Stimulated activated CD8-positive, alpha-beta memory T cell treated with anti-CD3 and anti-CD28 coated beads, Interleukin-15, amount 100 ng/mL, for 4 hours (primary cell): ENCODE results near the gene TMPRSS13.

ENCODE experiments used
- DNase-seq, 2 donors: peaks; one replicate each; pipeline ENCODE4 v3.0.0-alpha.2; 2020; ENCODE audit warnings: low read depth in 2 of 2

The TMPRSS13 gene

DNA sequence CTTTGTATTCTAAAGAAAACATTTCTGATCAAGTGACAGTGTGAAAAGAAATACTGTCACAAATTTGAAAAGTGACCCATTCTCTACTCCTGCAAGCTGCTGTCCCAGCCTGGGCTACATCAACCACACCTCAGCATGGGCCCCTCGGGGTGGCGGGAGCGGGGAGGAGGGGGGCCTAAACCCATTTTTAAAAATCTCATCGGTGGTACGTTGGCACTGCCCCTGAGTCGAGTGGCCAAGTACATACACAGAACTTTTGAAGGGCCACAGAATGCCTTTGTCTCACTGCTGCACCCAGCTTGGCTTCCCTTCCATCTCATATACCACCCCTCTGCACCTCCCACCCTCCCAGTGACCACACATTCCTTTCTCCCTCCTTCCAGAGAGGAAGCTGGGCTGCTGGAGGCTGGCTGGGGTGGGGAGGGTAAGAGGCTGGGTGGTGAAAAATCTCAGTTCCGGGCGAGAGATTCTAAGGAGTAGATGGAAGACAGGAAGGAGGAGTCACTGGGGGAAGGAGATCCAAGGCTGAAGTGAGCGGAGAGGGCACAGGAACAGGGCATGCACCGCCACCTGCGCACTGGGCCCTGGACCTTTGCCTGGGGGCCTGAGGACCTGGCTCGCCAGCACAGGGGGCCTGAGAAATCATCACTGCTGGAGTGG is 73.9 kb downstream of the TMPRSS13 start:
- DNase-seq: no peak

GRCh38 chr11:117852309-117852708 is 76.9 kb downstream of the TMPRSS13 start:
- DNase-seq: no peak

- no peak for DNase-seq
These were observed 77.3 kb downstream of the TMPRSS13 start for GRCh38 chr11:117851852-117852251.

DNA sequence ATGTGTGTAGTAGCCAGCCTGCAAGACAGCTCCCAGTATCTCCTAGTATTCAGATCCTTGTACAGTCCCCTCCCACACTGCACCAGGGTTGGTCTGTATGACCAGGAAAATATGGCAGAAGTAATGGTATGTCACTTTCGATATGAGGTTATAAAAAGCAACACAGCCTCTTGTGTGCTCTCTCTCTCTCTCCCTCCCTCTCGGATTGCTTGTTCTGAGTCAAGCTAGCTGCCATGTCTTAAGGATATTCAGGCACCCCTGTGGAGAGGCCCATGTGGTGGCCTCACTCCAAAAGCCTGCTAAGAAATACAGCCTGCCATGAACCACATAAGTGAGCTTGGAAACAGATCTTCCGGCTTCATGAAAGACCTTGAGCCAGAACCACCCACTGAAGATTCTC is 78.1 kb downstream of the TMPRSS13 start:
- DNase-seq: no peak
